RPMI8226 (cell line): ENCODE data around the gene TMEM62.
"Not testable (repeated sequence)": the region's sequence is repeated elsewhere in the genome, so short reads cannot be mapped to it uniquely, and the experiment has no call there.

ENCODE experiments used
- DNase-seq: peaks from one replicate; pipeline ENCODE4 v3.0.0-alpha.2; 2015

The TMEM62 gene

DNA sequence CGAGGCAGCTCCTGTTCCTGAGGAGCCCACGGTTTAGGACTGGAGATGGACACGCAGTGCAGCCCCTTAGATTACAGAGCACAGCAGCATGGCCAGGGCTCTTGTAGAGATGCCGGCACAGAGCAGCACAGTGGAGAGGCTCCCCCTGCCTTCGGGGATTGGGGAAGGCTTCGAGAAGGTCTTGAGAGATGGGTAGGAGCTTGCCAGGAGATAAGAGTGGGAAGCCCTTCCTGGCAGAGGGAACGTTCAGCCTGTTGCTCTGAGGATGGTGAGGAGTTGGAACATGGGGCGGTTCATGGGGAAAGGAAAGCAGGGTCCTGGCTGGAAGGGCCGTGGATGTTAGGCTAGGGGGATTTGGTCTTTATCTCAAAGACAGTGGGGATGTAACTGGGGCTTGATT, 77.4 kb downstream of the TMEM62 start:
- no peak for DNase-seq

DNA sequence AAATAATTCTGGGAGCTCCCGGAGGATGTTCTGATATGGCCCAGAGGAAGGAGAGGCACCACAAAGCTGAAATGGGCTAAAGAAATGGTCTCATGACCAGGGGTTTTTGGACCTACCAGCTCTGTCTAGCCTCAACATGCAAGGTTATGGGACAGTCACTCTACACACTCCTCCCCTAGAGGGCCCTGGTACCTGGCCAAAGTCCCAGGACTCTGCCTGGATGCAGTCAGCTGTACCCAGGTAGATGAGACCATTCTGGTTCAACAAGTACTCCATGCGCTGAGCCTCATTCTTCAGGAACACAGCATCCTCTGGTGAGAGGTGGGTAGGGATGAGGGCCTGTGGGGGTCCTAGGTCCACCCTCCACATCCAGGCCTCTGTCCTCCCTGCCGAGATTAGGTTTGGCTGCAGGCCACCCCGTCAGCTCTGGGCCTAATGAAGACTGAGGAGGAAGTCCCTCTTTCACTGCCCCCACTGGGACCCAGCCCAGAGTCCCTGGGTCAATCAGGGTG, 77.9 kb downstream of the TMEM62 start:
- no peak for DNase-seq

DNA sequence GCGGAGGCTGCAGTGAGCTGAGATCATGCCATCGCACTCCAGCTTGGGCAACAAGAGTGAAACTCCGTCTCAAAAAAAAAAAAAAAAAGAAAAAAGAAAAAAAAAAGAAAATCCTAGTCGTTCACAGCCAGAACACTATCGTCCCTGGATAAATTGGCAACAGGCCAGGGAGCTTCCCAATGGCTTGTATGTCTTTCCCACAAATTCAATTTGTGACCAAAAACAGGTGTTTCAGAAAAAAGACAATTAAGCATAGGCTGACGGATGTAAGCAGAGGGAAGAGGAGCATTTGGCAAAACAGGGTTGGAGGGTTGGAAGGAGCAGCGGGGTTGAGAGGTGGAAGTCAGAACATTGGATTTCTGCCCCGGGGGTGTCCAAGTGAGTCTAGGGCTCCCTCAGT, 78.9 kb downstream of the TMEM62 start:
- no peak for DNase-seq

DNA sequence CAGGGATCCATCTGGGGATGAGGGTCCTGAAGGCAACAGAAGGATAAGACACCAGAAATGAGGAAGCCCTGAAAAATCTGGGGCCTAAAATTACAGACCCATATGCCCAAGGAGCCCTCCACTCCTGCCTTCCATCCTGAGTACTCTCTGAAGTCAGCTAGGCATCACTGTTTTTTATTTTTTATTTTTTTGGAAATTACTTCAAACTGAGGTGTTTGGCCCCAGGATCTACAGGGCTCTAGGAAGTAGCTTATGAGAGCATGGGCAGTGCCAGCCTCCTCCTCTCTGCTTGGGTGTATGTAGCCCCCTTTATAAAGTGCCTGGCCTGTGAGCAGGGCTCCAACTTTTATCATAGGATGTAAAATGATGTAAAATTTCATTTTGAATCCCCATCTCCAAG, 79.6 kb downstream of the TMEM62 start:
- DNase-seq = no peak

DNA sequence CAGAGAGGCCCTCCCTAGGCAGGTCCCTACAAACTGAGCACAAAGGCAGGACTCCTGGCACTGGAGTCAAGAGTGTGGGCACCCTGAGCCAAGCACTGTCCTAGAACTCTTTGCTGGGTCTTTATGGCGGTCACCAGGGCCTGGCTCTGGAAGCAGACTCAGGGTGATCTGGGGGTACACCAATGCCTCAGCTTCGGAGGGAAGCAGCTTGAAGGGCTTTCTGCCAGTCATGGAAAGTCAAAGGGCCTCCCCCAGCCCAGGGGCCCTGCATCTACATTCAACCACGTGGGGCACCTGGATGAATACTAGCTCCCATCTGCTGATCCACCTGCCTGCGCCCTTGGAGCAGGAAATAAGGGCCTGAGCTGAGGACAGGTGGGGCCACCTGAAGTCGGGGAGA, 80.1 kb downstream of the TMEM62 start:
- DNase-seq = no peak

DNA sequence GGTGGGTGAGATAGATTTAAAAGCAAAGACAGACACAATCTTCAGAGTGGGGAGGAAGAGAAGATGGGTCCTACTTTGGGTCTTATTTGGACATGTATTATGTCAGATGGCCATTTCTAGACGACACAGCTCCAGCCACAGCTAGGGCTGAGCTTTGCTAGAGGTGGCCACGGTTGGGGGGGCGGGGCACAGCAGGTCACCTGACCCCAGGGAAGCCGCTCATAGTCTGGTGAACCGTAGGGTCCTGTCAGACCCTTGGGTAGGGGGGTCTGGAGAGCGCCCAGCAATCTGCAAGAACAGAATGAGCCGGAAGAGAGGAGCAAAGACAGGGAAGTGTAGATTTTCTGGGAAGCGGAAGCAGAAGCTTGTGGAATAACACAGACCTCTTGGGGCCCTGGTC, 80.8 kb downstream of the TMEM62 start:
- no peak for DNase-seq

DNA sequence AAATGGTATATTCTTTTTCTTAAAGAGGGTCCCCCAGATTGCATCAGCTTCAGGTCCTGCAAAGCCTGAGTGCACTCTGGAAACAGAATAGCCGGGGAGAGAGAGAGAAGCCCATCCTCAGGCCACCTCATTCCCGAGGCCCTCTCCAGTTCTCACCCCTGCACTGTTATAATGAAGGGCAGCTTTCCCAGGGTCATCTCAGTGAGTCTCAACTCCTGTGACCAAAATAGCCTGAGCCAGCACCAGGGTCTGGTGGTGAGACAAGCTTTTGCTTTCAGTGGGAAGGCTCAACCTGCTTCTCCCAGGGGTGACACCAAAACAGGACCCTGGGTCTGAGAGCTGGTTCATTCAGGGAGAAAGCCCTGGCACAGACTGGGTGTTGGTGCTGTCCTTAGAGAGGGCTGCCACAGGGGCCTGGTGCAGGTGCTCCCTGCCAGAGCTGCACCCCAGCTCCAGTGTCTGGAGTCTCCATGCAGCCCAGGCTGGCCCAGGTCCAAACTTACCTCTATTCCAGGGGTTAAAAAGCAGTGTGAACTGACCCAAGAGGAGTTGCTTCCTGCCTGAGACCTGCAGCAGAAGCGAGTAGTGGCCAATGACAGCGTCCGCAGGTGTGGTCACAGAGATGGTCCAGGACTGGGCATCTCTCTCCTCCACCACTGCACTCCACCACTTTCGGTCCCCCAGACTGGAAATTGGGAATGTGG, 81.4 kb downstream of the TMEM62 start:
- no peak for DNase-seq

DNA sequence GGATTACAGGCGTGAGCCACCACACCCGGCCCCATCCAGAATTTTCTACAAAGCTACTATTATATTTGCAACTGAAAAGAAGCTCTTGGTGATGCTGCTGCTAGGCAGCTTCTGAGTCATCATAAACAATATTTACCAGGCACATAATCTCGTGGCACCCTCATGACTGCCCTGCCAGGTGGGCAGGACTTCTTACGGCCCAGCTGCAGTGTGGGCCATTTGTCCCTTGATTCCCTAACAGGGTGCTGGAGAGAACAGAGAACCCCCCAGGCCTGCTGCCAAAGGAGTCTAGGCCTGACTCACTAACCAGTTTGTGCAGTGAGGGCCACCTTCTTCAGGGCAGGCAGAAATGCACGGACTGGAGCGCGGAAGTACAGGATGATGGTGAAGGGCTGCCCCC, 82.6 kb downstream of the TMEM62 start:
- no peak for DNase-seq

DNA sequence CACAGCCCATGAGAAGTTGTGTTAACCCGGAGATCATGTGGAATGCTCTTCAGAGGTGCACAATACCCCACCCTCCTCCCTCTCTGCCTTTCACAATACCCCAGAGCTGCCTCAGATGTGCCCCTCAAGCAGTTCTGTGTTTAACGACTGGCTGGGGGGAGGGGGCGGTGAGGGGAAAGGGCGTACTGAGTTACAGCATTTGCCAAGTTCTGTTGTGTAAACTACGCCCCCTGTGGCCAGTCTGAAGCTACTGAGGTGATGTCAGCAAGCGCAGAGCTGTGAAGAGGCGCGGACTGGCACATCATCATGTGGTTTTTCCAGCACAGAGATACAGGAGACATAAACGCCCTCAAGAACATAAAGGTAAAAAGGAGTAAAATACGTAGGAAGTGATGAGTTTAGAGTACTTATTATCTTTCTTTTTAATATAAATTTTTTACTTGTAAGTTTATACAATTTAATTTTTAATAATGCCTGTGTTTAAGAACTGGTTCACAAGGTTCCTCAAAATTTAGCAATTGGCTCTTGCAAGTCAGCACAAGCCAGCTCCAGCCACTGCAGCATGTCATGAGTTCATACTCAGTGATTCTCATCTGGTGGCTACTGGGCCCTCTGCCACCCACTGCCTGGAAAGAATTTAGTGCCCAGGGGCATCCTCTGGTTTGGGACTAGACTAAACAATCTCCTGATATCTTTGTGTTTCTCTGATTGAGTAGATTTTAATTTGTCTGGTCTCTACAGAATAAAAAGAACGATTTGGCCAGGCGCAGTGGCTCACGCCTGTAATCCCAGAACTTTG, 85.7 kb downstream of the TMEM62 start:
- DNase-seq = no peak

DNA sequence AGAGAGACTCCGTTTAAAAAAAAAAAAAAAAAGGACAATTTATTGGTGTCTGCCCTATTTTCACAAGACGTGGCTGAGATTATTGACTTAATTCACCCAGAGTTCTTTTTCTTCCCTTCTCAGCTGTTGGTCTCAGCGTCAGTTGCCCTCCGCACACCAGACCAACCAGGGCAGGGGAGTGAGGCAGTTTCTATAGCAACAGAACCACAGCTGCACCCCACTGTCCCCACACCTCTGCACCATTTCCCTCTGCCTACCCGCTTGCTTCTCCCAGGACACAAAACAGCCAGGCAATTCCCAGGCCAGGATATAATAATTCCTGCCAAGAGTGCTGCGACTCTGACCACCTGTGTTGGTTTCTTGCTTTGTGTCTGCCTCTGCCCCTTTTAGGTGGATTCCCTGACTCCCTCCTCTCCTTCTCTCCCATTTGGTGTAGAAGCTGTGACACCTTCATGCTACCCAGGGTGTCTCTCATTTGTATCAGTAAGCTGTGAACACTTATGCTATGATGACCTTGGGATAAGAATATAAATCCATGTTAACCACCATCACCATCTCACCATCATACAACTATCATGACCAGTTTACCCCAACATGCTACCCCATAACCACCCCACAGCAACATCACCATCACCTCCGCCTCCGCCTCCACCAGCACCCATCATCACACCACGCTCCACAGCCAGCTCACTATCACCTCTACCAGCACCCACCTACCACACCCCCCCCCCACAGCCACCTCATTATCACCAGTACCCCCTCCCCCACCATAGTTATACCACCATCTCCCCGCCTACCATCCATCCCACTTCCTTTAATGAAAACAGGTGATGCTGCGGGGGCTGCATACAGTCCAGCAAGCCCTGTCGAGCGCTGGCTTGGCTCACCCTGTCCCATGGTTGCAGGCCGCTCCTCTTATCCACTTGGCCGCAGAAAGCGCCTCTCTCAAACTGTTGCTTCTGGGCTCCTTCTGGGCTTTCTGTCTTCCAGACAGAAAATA, 86.8 kb downstream of the TMEM62 start:
- DNase-seq = no peak

DNA sequence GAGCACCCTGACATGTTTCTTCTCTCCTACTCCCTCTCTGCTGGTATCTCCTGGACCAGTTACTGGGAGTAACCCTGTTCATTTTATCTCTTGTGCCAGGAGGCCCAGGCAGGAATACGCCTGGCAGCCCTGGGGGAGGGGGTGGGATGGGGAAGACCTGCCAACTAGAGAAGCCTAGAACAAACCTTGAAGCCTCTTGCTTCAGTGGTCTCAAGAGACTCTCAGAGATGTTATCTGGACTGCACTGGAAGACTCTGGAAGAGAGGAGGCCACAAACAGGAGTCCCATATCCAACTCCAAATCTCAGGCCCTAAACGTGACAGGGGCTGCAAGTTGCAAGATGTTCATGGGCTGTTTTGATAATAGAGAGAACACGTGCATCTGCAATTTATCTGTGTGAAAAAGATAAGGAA, 87.6 kb downstream of the TMEM62 start, which contains the start of gene EPB42:
Gene EPB42, minus strand, starts transcription at position 28 of the 413 bp plus-strand sequence. CDS start 193 bp downstream, outside the sequence.
- no peak for DNase-seq

DNA sequence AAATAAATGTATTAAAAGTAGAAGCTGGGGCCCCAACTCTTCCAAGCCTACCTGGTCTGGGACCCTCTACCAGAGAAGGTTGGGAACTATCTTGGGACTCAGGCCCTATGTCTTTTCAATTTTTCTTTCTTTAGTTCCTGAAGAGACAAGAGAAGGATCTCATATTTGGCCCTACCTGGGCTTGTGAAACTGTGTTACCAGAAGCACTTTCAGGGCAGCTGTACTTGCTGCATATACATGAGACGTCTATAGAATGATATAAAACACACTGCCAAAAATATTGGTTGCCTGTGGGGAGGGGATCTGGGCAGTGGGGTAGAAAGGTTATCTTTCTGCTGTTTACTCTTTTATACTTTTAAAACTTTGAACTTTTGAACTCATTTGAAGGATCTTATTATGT, 88.0 kb downstream of the TMEM62 start:
- DNase-seq = no peak

DNA sequence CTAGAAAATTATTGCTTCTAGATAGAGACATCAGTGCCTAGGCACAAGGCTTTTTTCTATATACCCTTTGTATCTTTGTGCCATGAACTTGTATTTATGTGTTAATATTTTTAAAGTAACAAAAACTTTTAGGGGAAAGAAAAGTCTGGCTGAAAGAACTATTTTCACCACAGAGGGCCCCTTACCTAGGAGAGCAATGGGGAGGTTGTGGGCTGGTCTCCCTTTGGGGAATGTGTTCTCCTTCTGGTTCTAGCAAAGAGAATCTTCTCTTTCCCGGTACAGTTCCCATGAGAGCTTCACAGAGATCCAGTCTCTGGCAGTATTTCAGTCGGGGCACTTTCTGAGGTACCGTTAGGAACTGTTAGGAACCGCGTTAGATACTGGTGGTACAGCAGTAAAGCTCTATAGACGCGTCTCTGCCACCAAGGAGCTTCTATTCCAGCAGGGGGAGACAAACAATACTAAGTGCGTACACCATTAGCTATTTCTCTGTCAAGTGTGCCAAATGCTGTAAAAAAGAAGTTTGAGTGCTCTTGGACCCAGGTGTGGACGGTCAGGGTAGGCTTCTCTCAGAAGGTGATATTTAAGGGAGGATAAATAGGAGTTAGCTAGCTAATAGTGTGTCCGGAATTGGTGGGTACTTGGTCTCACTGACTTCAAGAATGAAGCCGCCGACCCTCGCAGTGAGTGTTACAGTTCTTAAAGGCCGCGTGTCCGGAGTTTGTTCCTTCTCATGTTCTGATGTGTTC, 92.0 kb downstream of the TMEM62 start:
- peak; percentile 69 for DNase-seq

DNA sequence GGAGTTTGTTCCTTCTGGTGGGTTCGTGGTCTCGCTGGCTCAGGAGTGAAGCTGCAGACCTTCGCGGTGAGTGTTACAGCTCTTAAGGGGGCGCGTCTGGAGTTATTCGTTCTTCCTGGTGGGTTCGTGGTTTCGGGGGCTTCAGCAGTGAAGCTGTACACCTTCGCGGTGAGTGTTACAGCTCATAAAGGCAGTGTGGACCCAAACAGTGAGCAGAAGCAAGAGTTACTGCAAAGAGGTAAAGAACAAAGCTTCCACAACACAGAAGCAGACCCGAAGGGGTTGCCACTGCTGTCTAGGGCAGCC, 92.5 kb downstream of the TMEM62 start:
- DNase-seq = not testable (repeated sequence)

DNA sequence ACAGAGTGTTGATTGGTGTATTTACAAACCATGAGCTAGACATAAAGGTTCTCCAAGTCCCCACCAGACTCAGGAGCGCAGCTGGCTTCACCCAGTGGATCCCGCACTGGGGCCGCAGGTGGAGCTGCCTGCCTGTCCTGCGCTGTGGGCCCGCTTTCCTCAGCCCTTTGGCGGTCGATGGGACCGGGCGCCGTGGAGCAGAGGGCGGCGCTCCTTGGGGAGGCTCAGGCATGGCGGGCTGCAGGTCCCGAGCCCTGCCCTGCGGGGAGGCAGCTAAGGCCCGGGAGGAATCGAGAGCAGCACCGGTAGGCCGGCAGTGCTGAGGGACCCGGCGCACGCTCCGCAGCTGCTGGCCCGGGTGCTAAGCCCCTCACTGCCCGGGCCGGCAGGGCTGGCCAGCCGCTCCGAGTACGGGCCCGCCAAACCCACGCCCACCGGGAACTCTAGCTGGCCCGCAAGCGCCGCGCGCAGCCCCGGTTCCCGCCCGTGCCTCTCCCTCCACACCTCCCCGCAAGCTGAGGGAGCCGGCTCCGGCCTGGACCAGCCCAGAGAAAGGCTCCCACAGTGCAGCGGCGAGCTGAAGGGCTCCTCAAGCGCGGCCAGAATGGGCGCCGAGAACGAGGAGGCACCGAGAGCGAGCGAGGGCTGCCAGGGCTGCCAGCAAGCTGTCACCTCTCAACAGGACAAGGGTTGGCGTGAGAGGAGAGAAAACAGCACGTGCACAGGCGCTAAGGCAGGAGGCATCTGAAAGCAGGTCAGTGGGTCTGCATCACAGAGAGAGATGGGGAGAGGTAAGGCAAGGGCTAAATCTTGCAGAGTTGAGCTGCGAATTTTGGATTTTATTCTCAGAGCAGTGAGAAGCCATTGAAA, 93.3 kb downstream of the TMEM62 start:
- no peak for DNase-seq

DNA sequence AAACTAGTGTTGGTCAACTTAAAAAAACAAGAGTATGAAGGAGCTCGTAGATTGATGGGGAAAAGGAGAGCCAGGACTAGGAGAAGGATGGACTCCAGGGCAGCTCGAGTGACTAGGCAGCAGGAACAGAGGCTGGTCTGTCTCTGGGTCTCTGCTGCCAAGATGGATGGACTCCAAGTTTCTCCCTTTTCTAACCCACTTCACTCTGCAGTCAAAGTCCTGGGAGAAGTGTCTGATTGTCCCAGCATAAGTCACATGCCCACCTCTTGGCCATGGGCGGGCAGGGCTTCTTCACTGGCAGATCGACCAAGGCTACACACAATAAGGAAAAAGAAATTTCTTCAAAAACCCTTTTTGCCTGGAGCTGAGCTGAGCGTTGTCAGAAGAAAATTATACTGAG, 96.6 kb downstream of the TMEM62 start:
- DNase-seq = no peak

DNA sequence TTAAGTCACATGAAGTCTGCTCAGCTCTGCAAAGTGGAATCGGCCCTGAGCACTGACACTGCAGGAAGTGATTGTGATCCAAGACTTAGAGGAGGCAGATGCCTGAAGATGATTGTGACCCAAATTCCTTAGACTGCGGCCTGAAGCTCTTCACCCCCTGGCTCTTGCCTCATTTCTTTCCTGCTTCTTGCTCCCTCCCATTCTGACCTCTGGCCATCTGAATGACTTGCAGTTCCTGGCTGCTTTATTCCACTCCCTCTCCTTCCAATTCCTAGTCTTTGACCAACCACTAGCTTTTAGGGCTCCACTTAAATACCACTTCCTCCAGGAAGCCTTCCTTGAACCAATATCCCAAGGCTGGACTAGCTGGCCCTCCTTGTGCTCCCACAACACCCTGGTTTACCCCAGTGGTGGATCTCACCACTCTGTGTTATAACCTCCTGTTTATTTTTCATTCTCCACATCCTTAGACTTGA, 97.3 kb downstream of the TMEM62 start:
- no peak for DNase-seq

DNA sequence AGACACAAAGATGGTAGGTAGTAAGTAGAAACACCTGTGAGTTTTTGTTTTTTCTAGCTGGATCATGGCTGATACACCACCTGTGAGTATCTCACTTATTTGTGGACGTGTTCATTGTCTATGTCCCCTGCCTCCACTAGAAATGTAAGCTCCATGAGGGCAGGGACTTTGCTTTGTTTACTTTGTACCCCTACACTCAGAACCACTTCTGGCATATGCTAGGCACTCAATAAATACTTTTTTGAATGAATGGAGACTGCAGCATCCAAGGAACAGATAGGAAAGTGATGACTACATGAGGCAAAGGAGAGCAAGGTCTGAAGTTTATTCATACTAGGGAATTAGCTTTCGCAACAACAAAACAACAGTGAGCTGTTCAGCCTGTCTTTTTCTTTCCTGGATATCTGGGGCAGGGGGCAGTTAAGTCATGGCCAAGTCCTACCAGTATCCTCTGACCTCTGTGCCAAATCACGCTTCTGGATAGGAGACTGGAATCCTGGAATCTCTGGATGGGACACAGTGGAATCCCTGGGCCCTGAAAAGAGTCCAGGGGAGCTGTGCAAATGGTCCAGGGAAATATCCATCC, 99.0 kb downstream of the TMEM62 start:
- no peak for DNase-seq
